Retinal pigment epithelial cell (primary cell): Measurements from ENCODE around the gene XPR1.

Experiments used
- DNase-seq: peaks from one replicate; pipeline ENCODE4 v3.0.0-alpha.2; 2010; ENCODE audit warnings: low read depth
- H3K4me3 ChIP-seq: 2 replicates; pipeline ENCODE4 v1.5.1; 2011; ENCODE audit warnings: mild to moderate bottlenecking, low read length, control low read depth, moderate library complexity
- TF ChIP-seq, protein P1 (sequence below): conservative IDR thresholded peaks from 2 replicates; pipeline ENCODE4 v1.5.1; 2011; ENCODE audit warnings: low read depth, low read length, control low read depth, inconsistent platforms

Gene XPR1

DNA sequence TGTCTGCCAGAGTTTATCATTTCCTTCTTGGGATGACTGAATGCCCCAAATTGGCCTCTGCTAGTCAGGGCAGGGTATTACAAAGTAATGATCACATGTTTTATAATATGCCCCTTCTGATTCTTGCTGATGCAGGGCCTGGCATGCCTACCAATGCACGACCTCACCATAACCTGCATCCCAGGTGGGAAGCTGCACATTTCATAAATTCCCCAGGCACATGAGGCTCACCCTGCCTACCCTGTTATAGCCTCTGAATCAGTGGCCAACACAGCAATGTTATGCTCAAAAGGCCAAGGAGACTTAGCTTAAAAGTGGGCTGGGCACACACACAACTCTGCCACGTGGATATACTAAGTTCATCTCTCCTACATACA, 28.0 kb upstream of the XPR1 start:
- DNase-seq = no peak
- H3K4me3 ChIP-seq = no peak overlapping the region
- TF ChIP-seq, protein P1, sequence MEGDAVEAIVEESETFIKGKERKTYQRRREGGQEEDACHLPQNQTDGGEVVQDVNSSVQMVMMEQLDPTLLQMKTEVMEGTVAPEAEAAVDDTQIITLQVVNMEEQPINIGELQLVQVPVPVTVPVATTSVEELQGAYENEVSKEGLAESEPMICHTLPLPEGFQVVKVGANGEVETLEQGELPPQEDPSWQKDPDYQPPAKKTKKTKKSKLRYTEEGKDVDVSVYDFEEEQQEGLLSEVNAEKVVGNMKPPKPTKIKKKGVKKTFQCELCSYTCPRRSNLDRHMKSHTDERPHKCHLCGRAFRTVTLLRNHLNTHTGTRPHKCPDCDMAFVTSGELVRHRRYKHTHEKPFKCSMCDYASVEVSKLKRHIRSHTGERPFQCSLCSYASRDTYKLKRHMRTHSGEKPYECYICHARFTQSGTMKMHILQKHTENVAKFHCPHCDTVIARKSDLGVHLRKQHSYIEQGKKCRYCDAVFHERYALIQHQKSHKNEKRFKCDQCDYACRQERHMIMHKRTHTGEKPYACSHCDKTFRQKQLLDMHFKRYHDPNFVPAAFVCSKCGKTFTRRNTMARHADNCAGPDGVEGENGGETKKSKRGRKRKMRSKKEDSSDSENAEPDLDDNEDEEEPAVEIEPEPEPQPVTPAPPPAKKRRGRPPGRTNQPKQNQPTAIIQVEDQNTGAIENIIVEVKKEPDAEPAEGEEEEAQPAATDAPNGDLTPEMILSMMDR = no peak

DNA sequence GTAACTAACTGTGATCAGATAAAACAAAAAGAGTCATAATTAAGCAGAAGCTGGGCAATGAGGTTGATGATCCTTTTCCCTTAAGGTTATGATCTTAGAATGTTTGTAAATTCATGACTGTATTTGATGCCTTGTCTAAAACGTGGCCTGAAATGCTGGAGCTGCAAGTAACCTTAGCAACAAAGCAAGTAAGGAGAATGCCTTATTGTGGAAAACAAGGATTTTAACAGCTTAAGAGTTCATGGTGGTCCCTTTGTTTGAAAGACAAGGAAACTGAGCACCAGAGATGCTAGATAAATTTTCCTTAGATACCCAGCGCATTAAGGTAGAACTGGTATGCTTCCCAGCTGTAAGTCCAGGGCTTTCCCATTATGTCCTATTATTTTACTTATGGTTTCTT, 25.7 kb upstream of the XPR1 start:
- TF ChIP-seq, protein P1 = no peak
- H3K4me3 ChIP-seq = no peak overlapping the region
- no peak for DNase-seq

- no peak for DNase-seq
- H3K4me3 ChIP-seq = no peak overlapping the region
- TF ChIP-seq, protein P1 = no peak
Observed at GRCh38 chr1:180609643-180610555, 21.9 kb upstream of the XPR1 start.

DNA sequence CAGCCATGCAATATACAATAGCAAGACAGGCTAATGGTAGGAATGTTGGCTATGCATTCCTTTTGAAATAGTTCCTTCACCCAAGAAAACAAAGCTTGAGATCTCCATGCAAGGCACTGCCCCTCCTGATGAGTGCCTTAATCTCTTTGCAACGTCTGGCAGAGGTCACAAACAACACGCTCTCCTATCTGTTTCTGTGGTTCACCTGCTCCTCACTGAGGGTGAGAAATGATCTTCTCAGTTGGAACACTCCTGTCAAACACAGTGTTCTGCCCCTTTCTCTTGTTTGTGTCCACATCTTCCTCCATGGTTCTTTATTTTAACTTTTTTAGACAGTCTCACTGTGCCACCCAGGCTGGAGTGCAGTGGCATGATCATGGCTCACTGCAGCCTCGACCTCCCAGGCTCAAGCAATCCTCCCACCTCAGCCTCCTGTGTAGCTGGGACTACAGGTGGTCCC, 21.2 kb upstream of the XPR1 start:
- H3K4me3 ChIP-seq = no peak overlapping the region
- DNase-seq = no peak
- TF ChIP-seq, protein P1 = no peak

DNA sequence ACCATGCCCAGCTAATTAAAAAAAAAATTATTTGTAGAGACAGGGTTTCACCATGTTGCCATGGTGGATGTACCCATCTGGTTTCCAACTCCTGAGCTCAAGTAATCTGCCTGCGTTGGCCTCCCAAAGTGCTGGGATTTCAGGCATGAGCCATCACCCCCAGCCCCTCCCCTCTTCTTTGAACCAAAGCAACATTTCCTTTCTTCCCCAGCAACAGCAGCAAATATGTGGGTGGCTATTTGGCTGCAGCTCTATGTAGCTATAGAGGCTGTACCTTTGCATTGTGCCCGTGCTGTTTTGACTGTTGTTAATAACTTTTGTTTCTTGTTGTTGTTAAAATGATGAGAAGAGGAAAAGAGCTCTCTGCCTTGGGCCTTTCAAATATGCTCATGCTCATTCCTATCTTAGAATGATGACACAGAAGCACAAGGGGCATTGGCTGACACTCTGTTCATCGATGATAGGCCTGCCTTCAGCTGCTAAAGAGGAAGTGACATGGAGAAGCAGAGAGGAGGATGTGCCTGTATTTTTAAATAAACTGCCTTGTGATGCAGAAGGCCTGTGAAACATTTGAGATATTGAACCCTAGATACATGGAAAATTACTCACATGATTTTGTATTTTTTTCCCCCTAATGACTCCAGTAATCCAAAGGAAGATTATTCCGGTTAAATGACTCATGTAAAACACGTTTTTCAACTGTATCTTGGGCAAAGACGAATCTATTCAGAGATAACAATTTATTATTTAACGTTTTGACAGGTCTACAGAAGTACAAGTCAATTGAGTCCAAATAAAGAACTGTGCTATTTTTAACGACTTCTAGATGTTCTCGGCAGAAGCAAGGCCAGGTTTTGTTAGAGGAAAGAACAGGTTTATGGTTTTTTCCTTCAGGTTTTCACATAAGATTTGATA, 20.5 kb upstream of the XPR1 start:
- H3K4me3 ChIP-seq = no peak overlapping the region
- TF ChIP-seq, protein P1 = no peak
- DNase-seq = no peak

- no peak overlapping the region for H3K4me3 ChIP-seq
- DNase-seq = no peak
- TF ChIP-seq, protein P1 = no peak
Observed at GRCh38 chr1:180612632-180613031, 19.2 kb upstream of the XPR1 start.
